GM23338 (cell line): ENCODE data around the gene RAB3A. TPM values are rescaled to one million over a fixed set of nuclear protein-coding genes. Genes with fewer than 3 reads are reported as not detected.

Experiments
- ATAC-seq: fragments of 200-7000 bp; cut with Tn5 transposase; 3 replicates; pipeline ENCODE4 v1.9.1; 2020
- DNase-seq: peaks from one replicate; pipeline ENCODE4 v3.0.0-alpha.2; 2015; ENCODE audit warnings: low spot score
- H2AFZ ChIP-seq: fragments of 200-600 bp; sonication (generic); 2 replicates; pipeline ENCODE4 v1.8.0; 2016; ENCODE audit warnings: antibody characterized with exemption, mild to moderate bottlenecking, moderate library complexity
- H3F3A ChIP-seq: fragments of 200-600 bp; sonication (generic); replicated peaks from 2 replicates; pipeline ENCODE4 v1.8.0; 2017; ENCODE audit warnings: antibody characterized with exemption, mixed run types, low read depth
- H3K27ac ChIP-seq: fragments of 200-600 bp; sonication (generic); 2 replicates; pipeline ENCODE4 v1.6.1; 2016; ENCODE audit warnings: low read depth
- H3K27me3 ChIP-seq: fragments of 200-600 bp; sonication (generic); 2 replicates; pipeline ENCODE4 v1.8.0; 2016; ENCODE audit warnings: mild to moderate bottlenecking, mixed run types, moderate library complexity; ENCODE audit not compliant: insufficient read depth
- H3K36me3 ChIP-seq: fragments of 200-600 bp; sonication (generic); 2 replicates; pipeline ENCODE4 v1.8.0; 2016; ENCODE audit warnings: mild to moderate bottlenecking; ENCODE audit not compliant: insufficient read depth
- H3K4me1 ChIP-seq: fragments of 200-600 bp; sonication (generic); 2 replicates; pipeline ENCODE4 v1.8.0; 2016; ENCODE audit warnings: mild to moderate bottlenecking, moderate library complexity; ENCODE audit not compliant: insufficient read depth
- H3K4me2 ChIP-seq: fragments of 200-600 bp; sonication (generic); 2 replicates; pipeline ENCODE4 v1.7.1; 2017; ENCODE audit warnings: mixed run types
- H3K4me3 ChIP-seq: fragments of 200-600 bp; sonication (generic); 2 replicates; pipeline ENCODE4 v1.6.1; 2016; ENCODE audit warnings: mixed run types
- H3K79me2 ChIP-seq: fragments of 200-600 bp; sonication (generic); replicated peaks from 2 replicates; pipeline ENCODE4 v1.8.0; 2017; ENCODE audit warnings: mild to moderate bottlenecking; ENCODE audit not compliant: insufficient read depth
- H3K9me2 ChIP-seq: fragments of 200-600 bp; sonication (generic); 2 replicates; pipeline ENCODE4 v1.8.0; 2017; ENCODE audit not compliant: insufficient read depth
- H4K20me1 ChIP-seq: fragments of 200-600 bp; sonication (generic); replicated peaks from 2 replicates; pipeline ENCODE4 v1.8.0; 2017; ENCODE audit warnings: mild to moderate bottlenecking; ENCODE audit not compliant: insufficient read depth
- H3K27ac Mint-ChIP-seq: 2 replicates; pipeline ENCODE4 v1.8.0; 2020; ENCODE audit warnings: inconsistent platforms, mild to moderate bottlenecking, moderate library complexity, mixed read lengths
- H3K27me3 Mint-ChIP-seq: 3 replicates; pipeline ENCODE4 v1.8.0; 2022; ENCODE audit warnings: low read depth, mild to moderate bottlenecking, moderate library complexity, mixed read lengths, inconsistent platforms; ENCODE audit not compliant: insufficient read depth, poor library complexity
- H3K36me3 Mint-ChIP-seq: 3 replicates; pipeline ENCODE4 v1.8.0; 2021; ENCODE audit warnings: low read depth, mild to moderate bottlenecking, inconsistent platforms, moderate library complexity, mixed read lengths
- H3K4me1 Mint-ChIP-seq: 3 replicates; pipeline ENCODE4 v1.8.0; 2020; ENCODE audit warnings: mild to moderate bottlenecking, inconsistent platforms, mixed read lengths
- H3K4me3 Mint-ChIP-seq: 3 replicates; pipeline ENCODE4 v1.8.0; 2021; ENCODE audit warnings: moderate library complexity, mild to moderate bottlenecking, inconsistent platforms, mixed read lengths
- H3K9me3 Mint-ChIP-seq: 3 replicates; pipeline ENCODE4 v1.8.0; 2020; ENCODE audit warnings: moderate library complexity, mild to moderate bottlenecking, inconsistent platforms, mixed read lengths
- CREB1 ChIP-seq: fragments of 250-450 bp; sonication (Bioruptor Pico); IDR thresholded peaks from 2 replicates; pipeline ENCODE4 v1.5.0; 2020; ENCODE audit warnings: low read depth, mild to moderate bottlenecking, moderate library complexity
- CTCF ChIP-seq, 2 experiments: fragments of 200-600 bp in 1 of 2; sonication (generic) in 1 of 2; conservative IDR thresholded peaks; 2 replicates each; pipeline versions ENCODE4 v1.5.1 to v1.6.1; 2016 to 2017; ENCODE audit warnings: antibody characterized with exemption in 2 of 2, low read depth in 2 of 2, mild to moderate bottlenecking in 2 of 2, moderate library complexity in 1 of 2
- ETS1 ChIP-seq: IDR thresholded peaks from 2 replicates; pipeline ENCODE4 v1.6.1; 2016; ENCODE audit warnings: antibody characterized with exemption
- EZH2phosphoT487 ChIP-seq: fragments of 200-600 bp; sonication (generic); IDR thresholded peaks from one replicate; pipeline ENCODE4 v1.8.1; 2018; ENCODE audit warnings: antibody characterized with exemption; ENCODE audit not compliant: unreplicated experiment
- NANOG ChIP-seq: IDR thresholded peaks from 2 replicates; pipeline ENCODE4 v1.6.1; 2016; ENCODE audit warnings: antibody characterized with exemption, borderline replicate concordance
- POLR2AphosphoS5 ChIP-seq: IDR thresholded peaks from 2 replicates; pipeline ENCODE4 v1.6.1; 2016; ENCODE audit warnings: antibody characterized with exemption, low read depth
- REST ChIP-seq: IDR thresholded peaks from one replicate; pipeline ENCODE4 v1.6.1; 2018; ENCODE audit warnings: antibody characterized with exemption; ENCODE audit not compliant: unreplicated experiment
- ZNF114 ChIP-seq: fragments of 250-450 bp; sonication (Bioruptor Pico); IDR thresholded peaks from 2 replicates; pipeline ENCODE4 v1.5.0; 2020; ENCODE audit warnings: mild to moderate bottlenecking, moderate library complexity
- ZNF331 ChIP-seq: fragments of 250-450 bp; sonication (Bioruptor Pico); IDR thresholded peaks from 2 replicates; pipeline ENCODE4 v1.5.0; 2020; ENCODE audit warnings: low read depth, mild to moderate bottlenecking, moderate library complexity
- polyA plus RNA-seq: library from polyadenylated mRNA; unstranded; fragments of >200 nt; fragmentation: Nextera tagmentation; extraction: Ambion mirVana; gene quantifications from 2 replicates; pipeline ENCODE4 v1.2.1, GENCODE V29; 2016
- total RNA-seq: library from RNA; depleted of rRNA; stranded (reverse); fragments of >200 nt; shearing (Covaris generic); gene quantifications from 2 replicates; pipeline ENCODE4 v1.2.3, GENCODE V29; 2014

RAB3A gene
- total and polyA plus RNA-seq, 2 experiments from 2014 or later: 9.7 to 20.3 TPM

GRCh38 chr19:18233224-18233825 lies 29.5 kb upstream of the RAB3A start:
- peak; percentile 84 for TF ChIP-seq REST
- peak; percentile 42; the same call in 1 of the 2 replicates for TF ChIP-seq CREB1 (CRISPR knock-in tag)
- peak; percentile 90 for TF ChIP-seq ZNF114 (CRISPR knock-in tag)
- no peak for TF ChIP-seq EZH2phosphoT487
- TF ChIP-seq POLR2AphosphoS5: no peak
- Mint-ChIP-seq H3K36me3 (no peaks in the 10 kb centered on the region; the same call in 1 of the 3 replicates), H3K4me1 (peaks cover 35% of the 10 kb centered on the region), H3K4me3 (peak overlapping the region; percentile 80), H3K27me3 (peaks cover 30% of the 10 kb centered on the region), H3K9me3 (no peaks in the 10 kb centered on the region; the same call in 1 of the 3 replicates), H3K27ac (no peak overlapping the region)
- no peaks in the 10 kb centered on the region for H3K27me3 ChIP-seq
- DNase-seq (peak; percentile 93), ATAC-seq (peak; percentile 81)
- no peaks in the 10 kb centered on the region for H4K20me1 ChIP-seq
- H3K4me2 ChIP-seq: peak overlapping the region; percentile 95
- H3K36me3 ChIP-seq: no peaks in the 10 kb centered on the region
- no peaks in the 10 kb centered on the region for H3K9me2 ChIP-seq
- peak overlapping the region; percentile 80; the same call in 1 of the 2 replicates for H3K27ac ChIP-seq
- H2AFZ ChIP-seq: 0 out of 2 replicates have a peak overlapping the region, but pooled peaks have one; percentile 90
- H3K79me2 ChIP-seq: no peaks in the 10 kb centered on the region
- peak overlapping the region; percentile 72 for H3K4me3 ChIP-seq
- peaks cover 35% of the 10 kb centered on the region for H3F3A ChIP-seq
- peaks cover 21% of the 10 kb centered on the region for H3K4me1 ChIP-seq

- no peaks in the 10 kb centered on the region for H3K9me2 ChIP-seq
- peak overlapping the region; percentile 95 for H3K4me2 ChIP-seq
- peak; percentile 57; the same call in 1 of the 2 replicates for TF ChIP-seq POLR2AphosphoS5
- no peak for TF ChIP-seq NANOG
- no peak for TF ChIP-seq ZNF331 (CRISPR knock-in tag)
- peak; percentile 34 to 37 for TF ChIP-seq CTCF (conservative IDR thresholded peaks at IDR 0.05; ENCODE audit: low read depth in 2 of 2)
- no peak for TF ChIP-seq ETS1
- peaks cover 38% of the 10 kb centered on the region for H3F3A ChIP-seq
- Mint-ChIP-seq H3K36me3 (no peaks in the 10 kb centered on the region; the same call in 1 of the 3 replicates), H3K4me3 (peak overlapping the region; percentile 80), H3K27me3 (peaks cover 34% of the 10 kb centered on the region), H3K9me3 (no peaks in the 10 kb centered on the region; the same call in 1 of the 3 replicates), H3K4me1 (peaks cover 35% of the 10 kb centered on the region), H3K27ac (peak overlapping the region; percentile 94)
- peak; percentile 92 for DNase-seq
- H3K27me3 ChIP-seq: no peaks in the 10 kb centered on the region
- peaks cover 21% of the 10 kb centered on the region for H3K4me1 ChIP-seq
- peak overlapping the region; percentile 90; the same call in 1 of the 2 replicates for H2AFZ ChIP-seq
- H4K20me1 ChIP-seq: no peaks in the 10 kb centered on the region
- H3K4me3 ChIP-seq: peak overlapping the region; percentile 72
- H3K36me3 ChIP-seq: no peaks in the 10 kb centered on the region
- peak overlapping the region; percentile 88 for H3K27ac ChIP-seq
- H3K79me2 ChIP-seq: no peaks in the 10 kb centered on the region
- ATAC-seq: peak; percentile 76
These were observed 28.8 kb upstream of the RAB3A start for GRCh38 chr19:18232540-18233223.
